HTR-8/SVneo (cell line): ENCODE measurements around the gene POTEB2.
"Not testable (repeated sequence)": the region's sequence is repeated elsewhere in the genome, so short reads cannot be mapped to it uniquely, and the experiment has no call there.

Experiments
- DNase-seq: peaks from one replicate; pipeline ENCODE4 v3.0.0; 2011; ENCODE audit warnings: low spot score, mixed read lengths; ENCODE audit not compliant: insufficient read length
- FAIRE-seq: peaks from 2 replicates; lab custom pipeline; 2011; peaks lifted over from hg19 to GRCh38; lab: Jason Lieb, UNC

POTEB2 gene

DNA sequence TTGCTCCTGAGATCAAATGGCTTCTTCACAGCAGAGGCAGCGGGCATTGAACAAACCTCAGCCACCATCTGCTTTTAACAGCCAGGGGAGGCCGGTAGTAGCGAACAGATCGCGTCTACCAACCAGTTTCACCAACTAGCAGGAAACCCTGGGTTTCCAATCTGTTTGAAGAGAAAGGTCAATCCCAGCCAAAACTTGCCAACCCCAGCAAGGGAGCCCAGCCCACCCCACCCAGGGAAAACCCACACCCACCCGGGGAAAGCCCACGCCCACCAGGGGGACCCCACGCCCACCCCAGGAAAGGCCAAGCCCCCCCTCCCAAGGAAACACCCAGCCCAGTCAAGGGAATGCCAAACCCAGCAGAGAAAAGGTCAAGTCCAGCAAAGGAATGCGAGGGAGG lies at the start of gene POTEB2:
Gene POTEB2, minus strand, starts transcription at position 101 of the 400 bp plus-strand sequence. Its CDS starts 33 bp downstream, at position 68.
- DNase-seq, FAIRE-seq: not testable (repeated sequence)

DNA sequence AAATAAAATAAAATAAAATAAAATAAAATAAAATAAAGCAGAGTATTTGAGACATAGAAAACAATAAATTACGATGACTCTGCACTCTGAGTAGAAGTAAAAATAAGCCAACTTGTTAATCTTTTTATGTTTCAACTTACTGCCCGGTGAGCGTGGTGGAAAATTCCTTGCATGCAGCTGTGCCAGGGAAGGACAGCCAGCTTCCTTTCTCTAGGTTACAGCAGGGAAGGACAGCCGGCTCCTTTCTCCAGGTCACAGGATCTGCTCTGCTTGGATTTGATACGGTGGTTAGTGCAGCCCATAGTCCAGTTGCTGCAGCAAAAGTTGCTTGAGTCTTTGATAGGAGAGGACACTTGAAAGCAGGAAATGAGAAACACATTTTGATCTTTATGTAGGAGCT lies 13.8 kb upstream of the POTEB2 start:
- DNase-seq, FAIRE-seq: not testable (repeated sequence)

- FAIRE-seq: not testable (repeated sequence)
These were observed 12.3 kb upstream of the POTEB2 start for GRCh38 chr15:20878464-20878863.

GRCh38 chr15:20877819-20878218 lies 11.7 kb upstream of the POTEB2 start:
- not testable (repeated sequence) for FAIRE-seq, DNase-seq

More at GRCh38 chr15:20878464-20878863, 12.3 kb upstream of the POTEB2 start:
- DNase-seq: not testable (repeated sequence)
